ENCODE measurements around the gene ACOT12.

The ACOT12 gene

DNA sequence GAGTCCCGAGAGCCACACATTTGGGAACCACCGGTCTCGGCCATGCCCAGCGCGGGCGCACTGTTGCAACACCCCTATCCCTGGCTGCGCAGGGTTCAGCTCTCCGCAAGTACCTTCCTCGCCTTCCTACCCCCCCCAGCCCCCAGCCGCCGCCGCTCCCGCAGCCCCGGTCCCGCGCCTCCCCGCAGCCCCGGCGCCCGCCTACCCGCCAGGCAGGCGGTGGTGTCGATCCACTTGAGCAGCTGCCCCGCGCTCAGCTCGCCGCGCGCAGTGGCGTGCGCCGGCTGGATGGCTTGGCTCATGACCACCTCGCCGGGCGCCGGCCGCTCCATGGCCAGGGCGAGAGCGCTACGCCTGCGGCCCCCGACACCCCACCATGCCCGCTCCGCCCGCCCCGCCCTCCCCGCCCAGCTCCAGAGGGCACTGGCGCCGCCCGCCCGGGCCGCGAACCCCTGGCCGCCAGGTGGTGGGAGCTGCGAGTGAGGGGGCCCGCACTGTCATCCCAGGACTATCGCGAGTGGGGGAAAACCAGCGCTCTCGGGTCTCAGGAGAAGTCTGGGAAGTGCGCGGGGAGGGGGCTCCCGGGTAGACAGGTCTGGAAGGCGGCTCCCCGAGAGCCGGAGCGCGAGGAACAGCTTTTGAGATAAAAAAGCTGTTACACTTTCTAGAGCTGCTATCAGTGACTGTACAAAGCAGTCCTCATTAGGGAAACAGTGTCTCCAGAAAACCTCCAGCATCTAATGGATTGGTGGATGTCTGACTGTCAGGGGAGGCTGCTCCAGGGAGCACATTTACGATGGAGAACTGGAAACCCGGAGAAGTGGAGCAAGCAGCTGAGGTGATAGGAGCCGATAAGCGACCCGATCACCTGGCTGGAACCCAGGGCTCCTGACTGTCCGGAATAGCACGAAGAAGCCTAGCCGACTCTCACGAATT, at the start of gene ACOT12:
Gene ACOT12 (minus strand): TSS at position 352 of the 936 bp plus-strand sequence. CDS start 20 bp downstream, at position 332.
- DNase-seq = no peak
- H3K4me3 ChIP-seq (ENCODE audit: low read depth, low read length) = no peak within 1 kb of the TSS
- H3K27ac ChIP-seq = no peak within 1 kb of the TSS

DNA sequence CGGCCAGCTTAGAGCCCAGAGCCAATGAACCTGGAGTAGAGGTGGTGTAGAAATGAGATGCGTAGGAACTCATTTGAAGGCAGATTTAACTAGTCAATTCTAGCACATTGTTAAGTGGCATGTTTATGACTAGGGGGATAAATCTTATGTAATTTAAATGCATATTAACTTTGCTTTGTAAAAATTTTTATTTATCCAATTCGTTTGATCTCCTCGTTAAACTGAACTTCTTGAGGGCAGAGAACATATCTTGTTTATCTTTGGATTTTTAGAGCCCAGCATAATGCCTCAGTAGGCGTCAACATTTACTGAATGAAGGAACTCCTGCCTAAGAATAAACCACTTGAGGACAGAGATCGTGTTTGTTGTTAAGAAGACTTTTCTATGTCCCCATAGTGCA, 41.1 kb upstream of the ACOT12 start:
- TF ChIP-seq, protein P1, sequence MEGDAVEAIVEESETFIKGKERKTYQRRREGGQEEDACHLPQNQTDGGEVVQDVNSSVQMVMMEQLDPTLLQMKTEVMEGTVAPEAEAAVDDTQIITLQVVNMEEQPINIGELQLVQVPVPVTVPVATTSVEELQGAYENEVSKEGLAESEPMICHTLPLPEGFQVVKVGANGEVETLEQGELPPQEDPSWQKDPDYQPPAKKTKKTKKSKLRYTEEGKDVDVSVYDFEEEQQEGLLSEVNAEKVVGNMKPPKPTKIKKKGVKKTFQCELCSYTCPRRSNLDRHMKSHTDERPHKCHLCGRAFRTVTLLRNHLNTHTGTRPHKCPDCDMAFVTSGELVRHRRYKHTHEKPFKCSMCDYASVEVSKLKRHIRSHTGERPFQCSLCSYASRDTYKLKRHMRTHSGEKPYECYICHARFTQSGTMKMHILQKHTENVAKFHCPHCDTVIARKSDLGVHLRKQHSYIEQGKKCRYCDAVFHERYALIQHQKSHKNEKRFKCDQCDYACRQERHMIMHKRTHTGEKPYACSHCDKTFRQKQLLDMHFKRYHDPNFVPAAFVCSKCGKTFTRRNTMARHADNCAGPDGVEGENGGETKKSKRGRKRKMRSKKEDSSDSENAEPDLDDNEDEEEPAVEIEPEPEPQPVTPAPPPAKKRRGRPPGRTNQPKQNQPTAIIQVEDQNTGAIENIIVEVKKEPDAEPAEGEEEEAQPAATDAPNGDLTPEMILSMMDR (IDR thresholded peaks at IDR 0.05; ENCODE audit: low read depth, low read length) = no peak
- no peak for DNase-seq

More for the DNA sequence above, at the start of gene ACOT12:
- no peaks in the 10 kb centered on the region for H3K9me3 ChIP-seq (ENCODE audit: severe bottlenecking)
- H3K27me3 ChIP-seq (ENCODE audit: insufficient read depth, low read depth, severe bottlenecking) = no peaks in the 10 kb centered on the region
- H3K36me3 ChIP-seq = no peaks in the 10 kb centered on the region
- TF ChIP-seq, protein P1 (IDR thresholded peaks at IDR 0.05; ENCODE audit: low read depth, low read length) = no peak

DNA sequence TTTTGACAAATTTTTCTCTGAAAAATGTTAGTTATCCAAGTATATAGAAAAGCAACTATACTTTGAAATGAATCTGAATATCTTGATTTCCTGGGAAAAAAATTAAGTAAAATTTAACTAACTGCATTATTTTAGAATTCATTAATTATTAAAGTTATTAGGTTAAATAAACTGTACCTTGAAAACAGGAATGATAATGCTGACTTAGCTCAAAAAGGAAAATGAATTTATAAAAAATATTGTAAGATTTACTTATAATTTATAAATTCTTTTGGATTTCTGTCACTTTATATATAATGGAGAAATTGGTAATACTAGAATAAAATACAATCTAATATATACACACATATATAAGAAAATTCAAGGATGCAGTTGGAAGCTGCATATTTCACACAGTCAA, 36.1 kb upstream of the ACOT12 start:
- H3K27ac ChIP-seq = no peak overlapping the region
- no peak overlapping the region for H3K4me3 ChIP-seq (ENCODE audit: low read depth, low read length)
- no peaks in the 10 kb centered on the region for H3K27me3 ChIP-seq (ENCODE audit: insufficient read depth, low read depth, severe bottlenecking)
- no peaks in the 10 kb centered on the region for H3K36me3 ChIP-seq
- TF ChIP-seq, protein P1 (IDR thresholded peaks at IDR 0.05; ENCODE audit: low read depth, low read length) = no peak
- H3K9me3 ChIP-seq (ENCODE audit: severe bottlenecking) = no peaks in the 10 kb centered on the region
- no peak for DNase-seq

More for the DNA sequence above, 41.1 kb upstream of the ACOT12 start:
- Histone ChIP-seq H3K9me3 (ENCODE audit: severe bottlenecking) (no peaks in the 10 kb centered on the region), H3K27me3 (ENCODE audit: insufficient read depth, low read depth, severe bottlenecking) (no peaks in the 10 kb centered on the region), H3K4me3 (ENCODE audit: low read depth, low read length) (no peak overlapping the region), H3K27ac (no peak overlapping the region), H3K36me3 (no peaks in the 10 kb centered on the region)

DNA sequence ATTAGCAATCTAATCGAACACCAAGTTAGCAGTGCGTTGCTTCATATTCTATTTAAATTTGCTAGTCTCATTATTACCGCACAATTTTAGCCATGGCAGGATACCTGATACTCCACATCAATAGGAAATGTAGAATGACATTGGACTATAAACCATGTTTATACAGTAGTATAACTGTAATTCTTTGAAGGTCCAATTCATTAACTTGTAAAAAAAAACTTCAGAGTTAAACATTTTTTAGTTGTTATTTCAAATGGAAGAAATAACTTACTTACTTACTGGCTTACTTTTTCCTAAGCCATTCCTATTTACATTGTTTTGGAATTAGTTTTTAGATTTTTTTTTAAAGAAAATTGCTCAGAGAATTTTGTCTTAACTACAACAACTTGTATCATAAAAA, 35.4 kb upstream of the ACOT12 start:
- no peak for DNase-seq
- H3K4me3 ChIP-seq (ENCODE audit: low read depth, low read length) = no peak overlapping the region
- H3K9me3 ChIP-seq (ENCODE audit: severe bottlenecking) = no peaks in the 10 kb centered on the region
- TF ChIP-seq, protein P1 (IDR thresholded peaks at IDR 0.05; ENCODE audit: low read depth, low read length) = no peak
- H3K36me3 ChIP-seq = no peaks in the 10 kb centered on the region
- no peak overlapping the region for H3K27ac ChIP-seq
- H3K27me3 ChIP-seq (ENCODE audit: insufficient read depth, low read depth, severe bottlenecking) = no peaks in the 10 kb centered on the region

DNA sequence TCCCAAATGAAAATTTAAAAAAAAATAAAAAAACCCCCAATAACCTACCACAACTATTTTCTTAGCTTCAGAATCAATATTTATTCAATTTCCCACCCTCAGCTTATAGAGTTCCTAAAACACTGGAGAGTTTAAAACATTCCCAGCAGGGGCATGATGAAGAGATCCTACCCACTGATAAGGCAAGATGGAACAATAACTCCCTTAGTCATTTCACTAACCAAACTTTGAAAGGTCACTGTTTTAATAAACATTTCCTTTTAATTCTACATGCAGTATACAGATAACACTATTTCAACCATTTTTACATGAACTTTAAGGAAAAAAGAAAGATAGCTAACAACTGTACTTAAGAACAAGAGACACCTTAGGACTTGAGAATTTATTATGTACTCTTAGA, 34.9 kb upstream of the ACOT12 start:
- Histone ChIP-seq H3K27ac (no peak overlapping the region), H3K27me3 (ENCODE audit: insufficient read depth, low read depth, severe bottlenecking) (no peaks in the 10 kb centered on the region), H3K36me3 (no peaks in the 10 kb centered on the region), H3K4me3 (ENCODE audit: low read depth, low read length) (no peak overlapping the region), H3K9me3 (ENCODE audit: severe bottlenecking) (no peaks in the 10 kb centered on the region)
- TF ChIP-seq, protein P1 (IDR thresholded peaks at IDR 0.05; ENCODE audit: low read depth, low read length) = no peak
- no peak for DNase-seq

Data from WERI-Rb-1 (cell line).